ENCODE data around the gene THBS4.

GRCh38 chr5:80069251-80069800, 34.2 kb downstream of the THBS4 start:
- no peak for TF ChIP-seq CTCF (IDR thresholded peaks at IDR 0.05)
- no peak for TF ChIP-seq POLR2A (IDR thresholded peaks at IDR 0.05)
- TF ChIP-seq EP300 (IDR thresholded peaks at IDR 0.05), result no peak
- no peak for TF ChIP-seq POLR2AphosphoS5 (IDR thresholded peaks at IDR 0.05)

All from upper lobe of left lung (tissue), 4 donors.